RKO (cell line): ENCODE data around the gene COL13A1.

Experiments used
- DNase-seq: peaks from one replicate; pipeline ENCODE4 v3.0.0-alpha.2; 2016; ENCODE audit warnings: low spot score

The COL13A1 gene

DNA sequence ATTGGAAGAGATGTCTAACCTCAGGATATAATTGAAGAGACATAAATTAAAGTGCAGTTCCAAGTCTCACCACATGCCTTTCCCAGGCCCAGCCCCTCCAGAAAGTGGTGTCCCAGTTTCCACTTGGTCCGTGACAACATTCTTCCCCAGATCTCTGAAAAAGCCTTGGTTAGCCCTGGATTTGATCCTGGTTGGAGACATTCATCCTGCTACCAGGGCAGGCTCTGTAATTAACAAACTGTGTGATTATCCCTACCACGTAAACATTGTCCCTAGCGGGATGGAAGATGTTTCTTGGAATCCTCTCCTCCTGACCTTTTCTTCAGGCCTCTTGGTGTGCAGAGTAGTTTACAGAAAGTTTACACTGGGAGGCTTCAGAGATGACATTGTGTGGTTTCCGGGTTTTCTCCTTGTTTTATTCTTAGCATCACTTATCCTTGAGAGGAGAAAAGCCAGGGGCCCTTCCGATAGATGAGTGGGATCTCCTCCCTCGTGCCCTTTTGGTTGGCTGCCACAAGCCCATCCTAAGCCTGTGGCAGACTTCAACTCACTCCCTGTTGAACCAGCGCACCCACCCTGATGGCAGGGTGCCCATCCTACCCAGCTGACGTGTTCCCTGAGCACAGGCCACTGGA, 83.8 kb downstream of the COL13A1 start:
- peak; percentile 6 for DNase-seq

- no peak for DNase-seq
These were observed 87.3 kb downstream of the COL13A1 start for GRCh38 chr10:69888882-69889584.

GRCh38 chr10:69890065-69890847, 88.5 kb downstream of the COL13A1 start:
- no peak for DNase-seq

GRCh38 chr10:69891057-69891617, 89.4 kb downstream of the COL13A1 start:
- DNase-seq: no peak

- no peak for DNase-seq
These were observed 90.7 kb downstream of the COL13A1 start for GRCh38 chr10:69892406-69892805.

DNA sequence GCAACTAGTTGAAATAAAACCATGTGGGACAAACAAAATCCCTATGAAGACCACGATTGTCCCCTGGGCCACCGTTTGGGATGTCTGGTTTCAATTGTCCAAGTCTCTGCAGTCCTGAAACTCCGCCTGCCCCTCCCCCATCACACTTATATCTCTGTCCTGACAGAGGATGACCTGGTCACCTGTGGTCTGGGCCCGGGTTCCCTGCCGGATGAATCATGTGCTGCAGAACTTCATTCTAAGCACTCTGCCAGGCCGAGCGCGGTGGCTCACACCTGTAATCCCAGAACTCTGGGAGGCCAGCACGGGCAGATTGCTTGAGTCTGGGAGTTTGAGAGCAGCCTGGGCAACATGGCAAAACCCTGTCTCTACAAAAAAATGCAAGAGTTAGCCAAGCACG, 91.1 kb downstream of the COL13A1 start:
- DNase-seq: no peak

GRCh38 chr10:69893271-69893900, 91.7 kb downstream of the COL13A1 start:
- no peak for DNase-seq

GRCh38 chr10:69894156-69894555, 92.5 kb downstream of the COL13A1 start:
- DNase-seq: no peak

GRCh38 chr10:69895759-69896158, 94.1 kb downstream of the COL13A1 start:
- DNase-seq: no peak

DNA sequence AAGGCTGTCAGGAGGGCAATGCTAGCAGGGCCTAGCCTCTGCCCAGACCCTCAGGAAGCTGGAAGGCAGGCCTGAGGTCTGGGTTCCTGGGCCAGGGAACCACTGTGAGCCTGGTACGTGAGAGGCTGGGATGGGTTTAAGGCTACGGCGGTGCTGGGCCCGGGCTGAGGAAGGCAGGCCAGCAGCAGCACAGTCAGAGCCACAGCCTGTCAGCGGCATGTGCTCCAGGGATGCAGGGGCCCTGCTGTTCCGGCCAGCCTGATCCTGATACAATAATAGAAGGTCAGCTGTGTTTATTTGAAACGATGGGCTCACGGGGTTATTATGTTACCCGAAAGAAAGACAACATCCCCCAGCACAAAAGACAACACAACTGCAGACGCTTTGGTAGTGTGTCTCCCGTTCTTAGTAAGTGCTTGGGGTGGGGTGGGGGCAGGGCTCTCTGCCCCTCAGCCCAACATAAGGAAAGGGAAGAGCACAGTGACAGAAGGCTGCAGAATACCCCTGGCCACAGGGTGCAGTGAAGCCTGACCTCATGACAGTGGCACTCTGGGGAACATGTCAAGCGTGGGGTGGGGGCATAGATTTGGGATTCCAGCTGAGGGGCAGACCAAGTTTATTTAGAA, 95.0 kb downstream of the COL13A1 start:
- no peak for DNase-seq

DNA sequence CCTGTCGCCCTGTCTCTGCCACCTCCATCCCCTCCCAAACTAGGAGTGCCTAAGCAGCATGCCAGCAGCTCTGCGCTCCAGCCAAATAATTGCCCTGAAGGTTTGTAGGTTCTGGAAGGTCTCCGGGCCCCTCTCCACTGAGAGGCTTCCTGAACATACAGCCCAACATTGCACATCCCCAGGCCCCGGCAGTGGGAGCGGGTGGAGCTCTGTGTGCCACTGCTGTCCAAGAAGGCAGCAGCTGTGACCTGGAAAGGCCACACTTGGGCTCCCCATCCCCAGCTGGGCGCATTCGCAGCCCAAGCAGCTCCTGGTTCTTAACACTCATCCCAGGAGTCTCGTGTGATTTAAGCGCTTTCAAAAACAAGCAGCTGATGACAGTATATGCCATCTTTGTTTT, 95.7 kb downstream of the COL13A1 start:
- no peak for DNase-seq

GRCh38 chr10:69897999-69898398, 96.3 kb downstream of the COL13A1 start:
- DNase-seq: no peak

GRCh38 chr10:69898524-69898923, 96.8 kb downstream of the COL13A1 start:
- DNase-seq: no peak

DNA sequence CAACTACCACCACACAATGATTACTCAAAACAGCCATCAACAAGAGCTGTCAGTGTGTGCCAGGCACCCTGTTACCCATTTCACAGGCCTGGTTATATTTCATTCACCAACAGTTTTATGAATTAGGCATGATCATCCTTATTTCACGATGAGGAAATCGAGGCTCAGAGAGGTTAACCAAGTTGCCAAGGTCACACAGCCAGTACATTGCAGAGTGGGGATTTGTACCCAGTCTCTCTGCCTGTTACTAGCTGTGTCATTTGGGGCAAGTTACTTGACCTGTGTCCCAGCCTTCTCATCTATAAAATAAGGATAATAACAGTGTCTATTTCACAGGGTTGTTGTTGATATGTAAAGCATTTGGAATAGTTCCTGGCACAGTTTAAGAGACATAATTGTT, 97.2 kb downstream of the COL13A1 start:
- no peak for DNase-seq

DNA sequence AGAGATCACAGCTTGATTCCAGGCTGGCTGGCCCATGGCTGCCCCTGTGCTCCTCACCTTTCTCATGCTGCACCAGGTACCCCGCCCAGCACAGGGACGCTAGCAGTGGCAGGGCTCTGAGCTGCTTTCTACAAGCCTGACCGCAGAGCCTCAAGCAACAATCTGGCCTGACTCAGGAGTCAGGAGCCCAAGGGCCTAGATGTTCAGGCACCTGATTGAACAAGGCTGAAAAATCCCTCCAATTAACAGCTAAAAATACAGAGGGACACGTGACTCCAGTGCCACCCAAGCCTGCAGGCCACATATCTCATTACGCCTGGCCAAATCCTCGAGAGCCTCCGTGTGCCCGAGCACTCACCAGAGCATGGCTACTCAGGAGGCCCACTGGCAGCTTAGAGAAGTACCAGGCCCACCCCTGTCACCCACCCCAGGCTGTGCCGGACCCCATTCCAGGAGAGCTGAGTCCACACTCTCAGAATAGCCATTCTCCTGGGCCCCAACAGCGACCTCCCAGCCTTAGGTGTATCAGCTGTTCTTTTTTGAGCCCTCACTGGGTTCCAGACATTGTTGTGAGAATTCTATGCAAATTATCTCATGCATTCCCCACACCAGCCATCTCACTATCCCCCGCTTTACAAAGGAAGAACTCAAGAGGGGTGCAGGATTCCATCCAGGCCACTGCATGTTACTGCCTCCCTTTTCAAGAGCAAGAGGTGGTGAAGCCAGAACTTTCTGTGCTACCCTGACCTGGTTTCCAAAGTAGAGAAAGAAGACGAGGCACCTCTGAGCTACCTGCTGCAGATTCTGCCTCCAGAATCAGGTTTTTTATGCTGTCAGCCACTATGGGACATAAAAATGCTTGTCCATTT, 98.3 kb downstream of the COL13A1 start:
- no peak for DNase-seq

DNA sequence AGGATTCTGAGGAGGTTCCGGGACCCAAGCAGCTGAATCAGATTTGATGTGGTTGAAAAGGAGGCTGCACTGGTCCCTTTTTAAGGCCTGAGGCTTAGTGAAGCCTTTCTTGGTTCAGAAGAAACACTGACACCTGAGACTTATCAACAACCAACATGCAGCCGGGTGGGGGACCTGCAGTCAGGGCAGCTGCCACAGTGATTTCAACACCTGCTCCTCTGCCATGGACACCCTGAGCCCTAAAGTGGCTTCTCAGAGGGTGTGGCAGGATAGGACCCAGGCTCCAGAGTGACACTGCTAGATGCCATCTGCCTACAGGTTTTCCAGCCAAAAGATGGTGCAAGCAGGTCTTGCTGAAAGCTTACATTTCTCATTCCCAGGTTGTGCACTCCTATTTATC, 99.3 kb downstream of the COL13A1 start:
- DNase-seq: no peak

DNA sequence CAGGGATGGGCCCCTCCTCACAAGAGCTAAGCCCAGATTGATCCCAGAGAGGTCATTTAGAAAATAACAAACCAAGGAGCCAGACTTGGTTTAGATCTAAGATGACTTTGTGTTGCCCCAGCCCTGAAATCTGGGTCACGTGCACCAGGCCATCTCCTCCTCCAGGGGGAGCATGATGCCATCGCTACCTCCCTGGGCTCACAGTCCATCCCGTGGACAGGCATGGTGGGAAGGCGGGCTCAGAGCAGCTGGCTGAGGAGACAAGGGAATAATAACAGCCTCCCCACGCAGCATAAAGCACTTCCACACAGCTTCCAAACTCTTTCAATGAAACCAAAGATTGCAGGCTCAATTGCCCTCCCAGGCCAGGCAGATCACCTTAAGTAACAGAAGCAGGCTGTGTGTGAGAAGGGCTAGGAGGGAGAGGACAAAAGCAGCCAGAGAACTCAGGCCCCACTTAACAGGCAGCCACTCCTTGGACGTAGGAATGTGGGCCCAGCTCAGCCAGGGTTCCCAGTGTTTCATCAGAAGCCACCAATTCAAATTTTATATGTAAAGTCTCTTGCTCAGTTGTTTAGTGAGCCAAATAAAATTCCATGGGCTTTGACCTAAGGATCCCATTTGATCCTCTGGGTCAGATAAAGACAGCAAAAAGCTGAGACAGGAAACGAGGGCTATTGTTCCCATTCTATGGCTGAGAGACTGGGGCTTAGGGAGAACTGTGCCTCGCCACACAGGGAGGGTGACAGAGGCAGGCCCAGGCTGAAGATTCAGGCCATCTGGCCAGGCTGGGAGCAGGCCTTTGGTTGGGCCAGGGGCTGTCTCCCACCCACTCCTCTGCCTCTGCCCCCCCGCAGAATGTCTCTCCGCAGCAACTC, 100.2 kb downstream of the COL13A1 start:
- DNase-seq: peak; percentile 43

- no peak for DNase-seq
These were observed 101.3 kb downstream of the COL13A1 start for GRCh38 chr10:69902835-69903535.

- no peak for DNase-seq
These were observed 102.8 kb downstream of the COL13A1 start for GRCh38 chr10:69904533-69904932.
